Thyroid gland (tissue), 4 donors: Measurements from ENCODE around the gene WDSUB1. TPM values are rescaled to one million over a fixed set of nuclear protein-coding genes. Genes with fewer than 3 reads are reported as not detected.

Source experiments
- DNase-seq, 2 donors: peaks; one replicate each; pipeline ENCODE4 v3.0.0-alpha.2; 2019
- H3K27ac ChIP-seq, 3 donors: fragments of 200-600 bp; sonication (generic); 1 replicate in 2 of 3; 2 replicates in 1 of 3; pipeline ENCODE4 v1.5.1; 2016 to 2019; ENCODE audit warnings: mild to moderate bottlenecking in 1 of 3, moderate library complexity in 1 of 3
- H3K27me3 ChIP-seq: fragments of 200-600 bp; sonication (generic); one replicate; pipeline ENCODE4 v1.5.1; 2019
- H3K36me3 ChIP-seq, 2 donors: fragments of 200-600 bp; sonication (generic); one replicate each; pipeline ENCODE4 v1.5.1; 2016 to 2019
- H3K4me1 ChIP-seq, 2 donors: fragments of 200-600 bp; sonication (generic); one replicate each; pipeline ENCODE4 v1.5.1; 2017 to 2019
- H3K4me3 ChIP-seq, 3 donors: fragments of 200-600 bp; sonication (generic); replicated peaks in 1 of 3; 1 replicate in 2 of 3; 2 replicates in 1 of 3; pipeline ENCODE4 v1.5.1; 2016; ENCODE audit warnings: mild to moderate bottlenecking in 1 of 3
- H3K9me3 ChIP-seq: fragments of 200-600 bp; sonication (generic); one replicate; pipeline ENCODE4 v1.5.1; 2017
- POLR2A ChIP-seq, 2 donors: fragments of 450-650 bp; IDR thresholded peaks; one replicate each; pipeline ENCODE4 v1.6.1; 2017; ENCODE audit warnings: antibody characterized with exemption in 2 of 2, mild to moderate bottlenecking in 2 of 2, moderate library complexity in 1 of 2
- WGBS, 2 donors: methylation state at CpG; one replicate each; pipeline ENCODE4 v1.1.5; 2017; 5-methylcytosine and 5-hydroxymethylcytosine counted together
- intact Hi-C: fragments of 100-400 bp; cut with DNase I; formaldehyde crosslinking; loops from one replicate; pipeline ENCODE4 v1.15.1; 2023
- total RNA-seq, 4 donors: library from RNA; depleted of rRNA; stranded (reverse); fragments of >200 nt; gene quantifications; one replicate each; pipeline ENCODE4 v1.2.3, GENCODE V29; 2016
- TF ChIP-seq, protein P1 (sequence below), 6 experiments: fragments of 200-600 bp in 3 of 6; fragments of 450-650 bp in 3 of 6; sonication (generic) in 3 of 6; IDR thresholded peaks; one replicate each; pipeline ENCODE4 v1.5.1; 2016 to 2019; ENCODE audit warnings: antibody characterized with exemption in 6 of 6, mild to moderate bottlenecking in 2 of 6, inconsistent platforms in 1 of 6, moderate library complexity in 1 of 6

WDSUB1 gene
- total RNA-seq, 4 donors from 2014 or later = 13.2 to 22.9 (median 18.2) TPM

DNA sequence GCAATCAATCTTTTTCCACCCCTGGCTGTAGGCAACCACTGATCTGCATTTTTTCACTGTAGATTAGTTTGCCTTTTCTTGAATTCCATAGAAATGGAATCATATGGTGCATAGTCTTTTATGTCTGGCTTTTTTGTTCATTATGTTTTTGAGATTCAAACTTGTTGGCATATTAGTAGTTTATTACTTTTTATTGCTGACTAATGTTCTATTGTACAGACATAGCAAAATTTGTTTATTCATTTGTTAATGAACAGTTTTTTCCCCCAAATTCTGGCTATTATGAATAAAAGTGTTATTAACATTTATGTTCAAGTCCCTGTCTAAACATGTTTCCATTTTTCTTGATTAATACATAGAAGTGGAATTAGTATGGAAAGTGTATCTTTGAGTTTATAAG, 21.4 kb upstream of the WDSUB1 start:
- Histone ChIP-seq H3K4me1 (no peaks in the 10 kb centered on the region), H3K27ac (no peak overlapping the region), H3K4me3 (no peak overlapping the region), H3K36me3 (no peaks in the 10 kb centered on the region), H3K9me3 (no peaks in the 10 kb centered on the region), H3K27me3 (no peaks in the 10 kb centered on the region)
- intact Hi-C loops = no loop called here
- no peak for DNase-seq
- TF ChIP-seq, protein P1, sequence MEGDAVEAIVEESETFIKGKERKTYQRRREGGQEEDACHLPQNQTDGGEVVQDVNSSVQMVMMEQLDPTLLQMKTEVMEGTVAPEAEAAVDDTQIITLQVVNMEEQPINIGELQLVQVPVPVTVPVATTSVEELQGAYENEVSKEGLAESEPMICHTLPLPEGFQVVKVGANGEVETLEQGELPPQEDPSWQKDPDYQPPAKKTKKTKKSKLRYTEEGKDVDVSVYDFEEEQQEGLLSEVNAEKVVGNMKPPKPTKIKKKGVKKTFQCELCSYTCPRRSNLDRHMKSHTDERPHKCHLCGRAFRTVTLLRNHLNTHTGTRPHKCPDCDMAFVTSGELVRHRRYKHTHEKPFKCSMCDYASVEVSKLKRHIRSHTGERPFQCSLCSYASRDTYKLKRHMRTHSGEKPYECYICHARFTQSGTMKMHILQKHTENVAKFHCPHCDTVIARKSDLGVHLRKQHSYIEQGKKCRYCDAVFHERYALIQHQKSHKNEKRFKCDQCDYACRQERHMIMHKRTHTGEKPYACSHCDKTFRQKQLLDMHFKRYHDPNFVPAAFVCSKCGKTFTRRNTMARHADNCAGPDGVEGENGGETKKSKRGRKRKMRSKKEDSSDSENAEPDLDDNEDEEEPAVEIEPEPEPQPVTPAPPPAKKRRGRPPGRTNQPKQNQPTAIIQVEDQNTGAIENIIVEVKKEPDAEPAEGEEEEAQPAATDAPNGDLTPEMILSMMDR (IDR thresholded peaks at IDR 0.05) = no peak
- TF ChIP-seq POLR2A (IDR thresholded peaks at IDR 0.05) = no peak

DNA sequence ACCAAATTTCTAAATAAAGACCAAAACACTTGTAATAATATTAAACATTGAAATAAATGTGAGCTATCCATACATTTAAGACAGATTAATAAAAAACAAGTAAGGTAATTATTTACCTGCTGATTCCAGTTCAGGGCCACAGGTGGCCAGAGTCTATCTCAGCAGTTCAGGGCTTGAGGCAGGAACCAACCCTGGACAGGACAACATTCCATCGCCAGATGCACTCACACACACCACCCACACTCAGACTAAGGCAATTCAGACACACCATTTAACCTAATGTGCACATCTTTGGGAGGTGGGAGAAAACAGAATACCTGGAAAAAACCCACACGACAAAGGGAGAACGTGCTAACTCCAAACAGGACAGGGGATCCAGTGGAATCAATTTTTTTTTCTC, 14.1 kb upstream of the WDSUB1 start:
- intact Hi-C loops = no loop called here
- WGBS, 2 donors = 81 to 88% methylated on average over 3 of the region's 3 CpGs
- TF ChIP-seq, protein P1 (IDR thresholded peaks at IDR 0.05) = no peak
- no peak for TF ChIP-seq POLR2A (IDR thresholded peaks at IDR 0.05)

DNA sequence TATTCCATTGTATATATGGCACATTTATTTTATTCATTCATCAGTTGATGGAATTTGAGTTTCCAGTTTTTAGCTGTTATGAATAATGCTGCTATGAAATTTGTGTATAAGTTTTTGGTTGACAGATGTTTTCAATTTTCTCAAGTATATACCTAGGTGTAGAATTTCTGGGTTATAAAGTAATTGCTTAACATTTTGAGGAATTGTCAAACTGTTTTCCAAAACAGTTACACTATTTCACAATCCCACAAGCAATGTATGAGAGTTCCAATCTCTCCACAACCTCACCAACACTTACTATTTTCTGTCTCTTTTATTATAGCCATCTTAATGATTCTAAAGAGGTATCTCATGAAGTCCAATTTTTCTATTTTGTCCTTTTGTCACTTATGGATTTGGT, 12.5 kb upstream of the WDSUB1 start:
- DNase-seq = no peak
- H3K27ac ChIP-seq = no peak overlapping the region
- H3K4me3 ChIP-seq = no peak overlapping the region
- H3K4me1 ChIP-seq = no peaks in the 10 kb centered on the region
- H3K36me3 ChIP-seq = no peaks in the 10 kb centered on the region
- no peaks in the 10 kb centered on the region for H3K9me3 ChIP-seq
- TF ChIP-seq, protein P1 (IDR thresholded peaks at IDR 0.05) = no peak
- TF ChIP-seq POLR2A (IDR thresholded peaks at IDR 0.05) = no peak
- intact Hi-C loops = no loop called here
- H3K27me3 ChIP-seq = no peaks in the 10 kb centered on the region

More for the DNA sequence above, 14.1 kb upstream of the WDSUB1 start:
- Histone ChIP-seq H3K36me3 (no peaks in the 10 kb centered on the region), H3K27ac (no peak overlapping the region), H3K9me3 (no peaks in the 10 kb centered on the region), H3K4me1 (no peaks in the 10 kb centered on the region), H3K4me3 (no peak overlapping the region), H3K27me3 (no peaks in the 10 kb centered on the region)
- no peak for DNase-seq

DNA sequence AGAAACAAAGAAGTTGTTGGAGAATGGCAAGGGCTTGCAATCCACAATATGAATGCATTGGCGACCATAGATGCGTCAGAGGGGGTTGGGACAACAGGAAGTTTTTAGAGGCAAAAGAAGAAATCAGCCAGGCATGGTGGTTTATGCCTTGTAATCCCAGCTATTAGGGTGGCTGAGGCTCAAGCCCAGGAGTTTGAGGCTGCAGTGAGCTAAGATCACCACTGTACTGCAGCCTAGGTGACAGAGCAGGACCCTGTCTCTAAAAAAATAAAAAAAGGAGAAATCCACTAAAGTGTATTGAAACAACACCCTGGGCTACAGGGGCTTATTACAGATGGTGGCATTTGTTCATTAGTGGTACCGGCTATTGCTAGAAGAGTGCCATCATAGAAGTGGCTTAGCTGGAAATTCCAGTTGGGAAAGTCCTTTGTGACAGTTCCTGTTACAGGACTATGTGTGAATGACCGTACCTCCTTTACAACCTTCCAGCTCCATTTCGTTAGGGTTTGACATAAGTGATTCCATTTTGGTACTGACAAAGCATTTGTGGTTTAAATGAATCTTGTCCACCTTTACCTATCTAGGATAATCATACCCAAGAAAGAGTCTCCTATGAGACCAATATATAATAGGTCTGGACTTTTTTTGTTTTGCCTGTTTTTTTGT, 10.7 kb upstream of the WDSUB1 start:
- Histone ChIP-seq H3K9me3 (no peaks in the 10 kb centered on the region), H3K4me1 (no peaks in the 10 kb centered on the region), H3K36me3 (no peaks in the 10 kb centered on the region), H3K4me3 (no peak overlapping the region), H3K27ac (no peak overlapping the region), H3K27me3 (no peaks in the 10 kb centered on the region)
- no peak for DNase-seq
- WGBS, 2 donors = 79 to 82% methylated on average over 5 of the region's 5 CpGs
- intact Hi-C loops = no loop called here
- no peak for TF ChIP-seq POLR2A (IDR thresholded peaks at IDR 0.05)
- TF ChIP-seq, protein P1 (IDR thresholded peaks at IDR 0.05) = no peak

DNA sequence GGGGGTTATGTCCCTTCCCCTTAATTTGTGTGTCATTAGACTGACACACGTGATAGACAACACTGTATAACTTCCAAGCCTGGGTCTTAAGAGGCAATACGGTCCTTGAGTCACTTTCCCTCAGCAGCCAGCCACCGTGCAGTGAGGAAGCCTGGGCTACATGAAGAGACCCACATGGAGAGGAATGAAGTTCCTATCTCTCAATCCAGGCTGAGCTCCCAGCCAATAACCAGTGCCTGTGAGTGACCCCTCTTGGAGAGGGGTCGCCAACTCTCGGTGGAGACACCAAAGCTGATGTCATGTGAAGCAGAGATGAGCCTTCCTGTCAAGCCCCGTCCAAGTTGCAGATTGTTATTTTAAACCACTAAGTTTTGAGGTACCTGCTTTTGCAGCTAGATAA, 5.7 kb upstream of the WDSUB1 start:
- no peak overlapping the region for H3K4me3 ChIP-seq
- no peak for TF ChIP-seq POLR2A (IDR thresholded peaks at IDR 0.05)
- TF ChIP-seq, protein P1 (IDR thresholded peaks at IDR 0.05) = no peak

More for the DNA sequence above, 5.7 kb upstream of the WDSUB1 start:
- intact Hi-C loops = no loop called here
- Histone ChIP-seq H3K4me1 (peaks cover 0 to 6% of the 10 kb centered on the region in 2 donors), H3K27ac (no peak overlapping the region), H3K27me3 (no peaks in the 10 kb centered on the region), H3K36me3 (no peaks in the 10 kb centered on the region), H3K9me3 (no peaks in the 10 kb centered on the region)
- DNase-seq = no peak
- WGBS, 2 donors = 57 to 65% methylated on average over 6 of the region's 6 CpGs
